HG03108 (cell line): ENCODE measurements around the gene MYBPC2.

ENCODE experiments used
- ATAC-seq: cut with Tn5 transposase; IDR thresholded peaks from one replicate; pipeline ENCODE4 v1.9.1; 2021; ENCODE audit warnings: moderate library complexity; ENCODE audit not compliant: unreplicated experiment

Gene MYBPC2

DNA sequence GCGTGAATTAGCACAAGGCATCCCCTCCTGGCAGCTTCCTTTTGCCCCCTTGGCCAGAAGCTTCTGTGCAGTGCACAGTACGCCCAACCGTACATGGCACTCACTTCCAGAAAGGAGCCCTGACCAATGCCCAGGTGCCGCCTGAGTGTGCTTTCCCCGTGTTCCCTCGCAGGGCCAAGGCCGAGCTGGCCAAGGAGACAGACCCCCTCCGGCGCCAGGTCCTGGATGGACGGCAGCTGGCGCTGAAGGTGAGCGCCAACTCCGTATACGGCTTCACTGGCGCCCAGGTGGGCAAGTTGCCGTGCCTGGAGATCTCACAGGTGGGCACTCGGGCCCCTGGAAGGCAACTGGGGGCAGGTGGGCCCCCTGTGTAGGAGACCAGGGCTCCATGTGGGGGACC lies 23.3 kb upstream of the MYBPC2 start:
- ATAC-seq: no peak

DNA sequence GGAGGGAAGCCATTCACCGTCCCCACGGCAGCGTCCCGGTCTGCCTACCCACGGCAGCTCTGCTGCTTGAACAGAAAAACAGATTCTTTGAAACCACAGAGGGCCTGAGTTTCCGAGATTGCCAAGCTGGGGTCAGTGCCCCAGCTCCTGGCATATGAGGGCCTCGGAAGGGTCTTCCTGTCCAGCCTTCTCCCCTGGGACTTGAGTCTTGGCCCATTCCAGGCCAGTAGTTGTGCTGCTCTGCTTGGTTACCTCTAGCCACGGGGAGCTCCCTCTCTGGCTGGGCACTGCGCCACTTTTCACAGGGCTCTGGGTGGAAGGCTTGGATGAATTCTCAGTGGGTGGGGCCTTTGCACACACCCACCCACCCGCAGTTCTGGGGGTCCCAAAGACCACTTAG lies 22.6 kb upstream of the MYBPC2 start:
- no peak for ATAC-seq

GRCh38 chr19:50412419-50412818 lies 20.3 kb upstream of the MYBPC2 start:
- ATAC-seq: no peak

- no peak for ATAC-seq
Measured at GRCh38 chr19:50413096-50413495, 19.6 kb upstream of the MYBPC2 start.

DNA sequence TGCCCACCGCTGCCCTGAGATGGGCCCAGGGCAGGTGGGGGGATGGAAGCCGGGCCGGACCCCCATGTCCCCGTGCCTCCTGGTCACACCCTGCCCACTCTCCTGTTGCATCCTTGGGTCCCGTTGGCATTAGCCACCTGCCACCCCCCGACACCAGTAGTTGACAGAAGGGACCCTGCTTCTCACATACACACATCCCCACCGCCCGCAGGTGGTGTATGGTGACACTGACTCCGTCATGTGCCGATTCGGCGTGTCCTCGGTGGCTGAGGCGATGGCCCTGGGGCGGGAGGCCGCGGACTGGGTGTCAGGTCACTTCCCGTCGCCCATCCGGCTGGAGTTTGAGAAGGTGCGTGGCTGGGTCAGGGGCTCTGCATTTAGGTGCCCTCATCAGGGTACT lies 19.2 kb upstream of the MYBPC2 start:
- no peak for ATAC-seq

DNA sequence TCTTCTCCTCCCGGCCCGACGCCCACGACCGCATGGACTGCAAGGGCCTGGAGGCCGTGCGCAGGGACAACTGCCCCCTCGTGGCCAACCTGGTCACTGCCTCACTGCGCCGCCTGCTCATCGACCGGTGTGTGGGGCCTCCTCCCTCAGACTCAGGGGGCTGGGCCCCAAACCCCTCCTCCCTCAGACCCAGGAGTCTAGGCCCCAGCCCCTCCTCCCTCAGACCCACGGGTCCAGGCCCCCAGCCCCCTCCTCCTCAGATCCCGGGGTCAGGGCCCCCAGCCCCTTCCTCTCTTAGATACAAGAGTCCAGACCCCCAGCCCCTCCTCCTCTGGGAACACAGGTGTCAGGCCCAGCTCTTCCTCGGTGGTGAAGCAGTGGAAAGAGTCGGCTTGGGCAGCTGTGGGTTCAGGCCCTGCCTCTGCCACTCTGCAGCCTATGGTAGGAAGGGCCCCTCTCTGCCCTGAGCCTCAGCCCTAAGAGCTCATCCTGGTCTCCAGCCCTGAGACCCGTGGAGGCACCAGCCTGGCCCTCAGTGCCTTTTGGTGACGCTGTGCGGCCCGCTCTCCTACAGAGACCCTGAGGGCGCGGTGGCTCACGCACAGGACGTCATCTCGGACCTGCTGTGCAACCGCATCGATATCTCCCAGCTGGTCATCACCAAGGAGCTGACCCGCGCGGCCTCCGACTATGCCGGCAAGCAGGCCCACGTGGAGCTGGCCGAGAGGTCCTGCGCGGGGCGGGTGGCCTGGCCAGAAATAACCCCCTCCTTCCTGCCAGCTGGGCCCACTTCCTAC lies 17.6 kb upstream of the MYBPC2 start:
- ATAC-seq: peak; percentile 2

GRCh38 chr19:50415661-50416033 lies 17.0 kb upstream of the MYBPC2 start:
- peak; percentile 41 for ATAC-seq

DNA sequence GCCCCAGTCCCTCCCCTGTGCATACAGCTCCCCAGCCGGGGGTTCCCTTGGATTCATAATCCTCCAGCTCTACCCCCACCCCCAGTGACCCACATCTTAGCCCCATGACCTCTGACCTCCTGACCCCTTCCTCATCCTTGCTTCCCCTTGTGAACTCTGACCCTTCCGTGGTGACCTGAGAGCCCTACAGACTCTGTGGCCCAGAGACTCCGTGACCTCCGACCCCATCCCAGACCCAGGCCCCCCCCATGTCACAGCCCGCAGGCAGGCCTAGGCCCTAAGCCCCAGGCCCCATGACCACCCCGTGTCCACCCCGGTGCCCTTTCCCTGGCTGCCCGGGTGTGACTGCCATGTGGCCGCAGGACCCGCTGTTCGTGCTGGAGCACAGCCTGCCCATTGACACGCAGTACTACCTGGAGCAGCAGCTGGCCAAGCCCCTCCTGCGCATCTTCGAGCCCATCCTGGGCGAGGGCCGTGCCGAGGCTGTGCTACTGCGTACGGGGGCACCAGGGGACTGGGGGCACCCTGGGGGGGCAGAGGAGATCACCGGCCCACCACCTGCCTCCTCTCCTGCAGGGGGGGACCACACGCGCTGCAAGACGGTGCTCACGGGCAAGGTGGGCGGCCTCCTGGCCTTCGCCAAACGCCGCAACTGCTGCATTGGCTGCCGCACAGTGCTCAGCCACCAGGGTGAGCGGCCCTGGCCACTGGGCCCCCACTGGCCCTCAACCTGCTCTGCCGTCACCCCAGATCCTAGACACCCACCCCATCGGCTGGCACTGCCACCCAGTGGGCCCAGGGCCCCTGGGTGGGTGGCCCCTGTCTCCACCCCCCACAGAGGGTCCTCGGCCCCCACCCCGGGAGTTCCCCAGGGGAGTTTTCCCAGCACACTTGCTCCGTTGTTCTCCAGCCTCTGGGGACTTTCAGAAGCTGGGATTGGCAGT lies 16.4 kb upstream of the MYBPC2 start:
- no peak for ATAC-seq

- ATAC-seq: no peak
Measured at GRCh38 chr19:50417111-50418081, 15.3 kb upstream of the MYBPC2 start.

- no peak for ATAC-seq
Measured at GRCh38 chr19:50418176-50419021, 14.3 kb upstream of the MYBPC2 start, which contains the start of gene SPIB. SPIB (plus strand) TSS chr19:50418938; CDS start chr19:50418963, 25 bp downstream.

DNA sequence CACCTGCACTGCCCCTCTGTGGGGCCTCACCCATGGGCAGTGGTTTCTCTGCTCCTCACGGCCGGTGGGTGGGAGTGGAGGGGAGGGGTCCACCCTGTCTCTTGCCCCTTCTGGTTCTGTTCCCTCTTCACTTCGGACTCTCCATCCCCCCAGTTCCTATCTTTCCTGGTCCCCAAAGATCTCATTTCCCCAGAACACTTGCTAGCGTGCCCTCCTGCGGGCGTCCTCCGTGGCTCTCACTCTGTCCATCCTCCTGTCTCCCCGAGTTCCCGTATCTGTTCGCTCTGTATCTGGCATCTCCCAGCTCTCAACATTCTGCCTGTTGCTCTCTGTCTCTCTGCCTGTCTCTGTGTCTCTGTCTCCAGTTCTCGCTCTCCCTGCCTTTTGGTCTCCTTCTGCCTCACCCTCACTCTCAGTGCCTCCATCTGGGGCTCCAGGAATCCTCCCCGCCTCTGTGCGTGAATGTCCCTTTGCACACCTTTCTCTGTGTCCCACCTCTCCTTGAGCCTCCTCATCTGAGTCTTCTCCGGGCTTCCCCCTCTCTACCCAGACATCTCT lies 13.6 kb upstream of the MYBPC2 start:
- no peak for ATAC-seq

DNA sequence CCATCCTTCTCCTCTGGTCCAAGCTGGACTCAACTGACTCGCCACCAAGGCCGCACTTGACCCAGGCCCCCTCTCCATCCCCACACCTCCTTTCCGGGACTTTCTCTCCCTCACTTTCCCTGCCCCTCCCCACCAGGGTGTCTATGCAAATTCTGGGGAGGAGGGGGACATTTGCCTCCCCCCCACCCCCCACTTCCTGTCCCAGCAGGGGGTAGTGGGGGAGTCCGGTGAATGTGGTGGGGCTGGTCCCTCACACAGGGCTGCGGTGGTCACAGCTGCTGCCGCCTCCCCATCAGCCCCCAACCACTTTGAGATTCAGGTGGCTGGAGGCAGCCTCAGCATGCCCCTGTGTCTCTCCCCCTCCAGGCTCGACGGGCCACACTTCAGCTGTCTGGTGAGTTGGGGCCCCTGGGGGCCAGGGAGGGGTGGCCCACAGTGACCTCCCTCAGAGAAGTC lies 13.1 kb upstream of the MYBPC2 start:
- no peak for ATAC-seq

DNA sequence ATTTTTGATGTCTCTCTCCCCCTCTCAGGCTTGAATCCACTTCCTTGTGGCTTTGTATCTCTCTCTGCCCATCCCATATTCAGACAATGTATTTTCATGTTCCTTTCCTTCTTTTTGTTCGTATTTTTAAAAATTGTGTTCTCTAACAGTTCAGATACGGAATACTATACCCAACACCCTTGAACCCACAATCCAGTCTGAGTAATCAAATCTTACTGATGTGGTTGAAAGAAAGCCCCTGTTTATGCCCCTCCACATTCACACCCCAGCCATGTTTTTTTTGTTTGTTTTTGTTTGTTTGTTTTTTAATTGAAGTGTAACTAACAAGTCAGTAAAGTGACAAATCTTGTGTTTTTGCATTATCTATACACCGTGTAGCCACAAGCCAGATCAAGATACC lies 12.6 kb upstream of the MYBPC2 start:
- no peak for ATAC-seq

GRCh38 chr19:50420808-50421207 lies 11.9 kb upstream of the MYBPC2 start:
- no peak for ATAC-seq

- no peak for ATAC-seq
Measured at GRCh38 chr19:50422397-50423278, 10.1 kb upstream of the MYBPC2 start.

GRCh38 chr19:50423279-50424113 lies 9.2 kb upstream of the MYBPC2 start:
- no peak for ATAC-seq

GRCh38 chr19:50425581-50425980 lies 7.1 kb upstream of the MYBPC2 start:
- ATAC-seq: no peak
